ENCODE measurements around the gene PAXX. TPM values are rescaled to one million over a fixed set of nuclear protein-coding genes. Genes with fewer than 3 reads are reported as not detected.

The PAXX gene
- total and polyA plus RNA-seq, 9 of the 15 experiments (the other 6 are each of a cell fraction or from before 2014, with no cell fraction given), result 1.2 to 175 (median 38.5) TPM

- no TSS peak for BruUV-seq (replicated peaks)
- FAIRE-seq, result peak; percentile 88
- TF ChIP-seq CREM (IDR thresholded peaks at IDR 0.05; ENCODE audit: low read depth), result peak; percentile 50; the same call in 1 of the 2 replicates
- TF ChIP-seq ARID2 (IDR thresholded peaks at IDR 0.05), result peak; percentile 88
- no peak for TF ChIP-seq MIER1 (IDR thresholded peaks at IDR 0.05; ENCODE audit: low read depth)
- TF ChIP-seq ATF7 (IDR thresholded peaks at IDR 0.05), result 0 out of 2 replicates have a peak, but pooled peaks have one; percentile 50
- no peak for TF ChIP-seq MTA1 (IDR thresholded peaks at IDR 0.05; ENCODE audit: borderline replicate concordance)
- peak; percentile 17 to 72; a peak in 2 of 4 replicates for TF ChIP-seq MAZ (CRISPR knock-in tag; conservative IDR thresholded peaks at IDR 0.05 in 1 of 2, IDR thresholded peaks at IDR 0.05 in 1 of 2)
- TF ChIP-seq NEUROD1 (IDR thresholded peaks at IDR 0.05; ENCODE audit: borderline replicate concordance, low read depth, low read length, partially characterized antibody), result no peak
- no peak for TF ChIP-seq RBM25 (IDR thresholded peaks at IDR 0.05; ENCODE audit: low read depth, low read length, severe bottlenecking)
- peak; percentile 67 for TF ChIP-seq CTBP1 (IDR thresholded peaks at IDR 0.05; ENCODE audit: borderline replicate concordance)
- 0 out of 4 replicates have a peak, but pooled peaks of 1 of the 2 experiments have one; percentile 15 for TF ChIP-seq RCOR1 (IDR thresholded peaks at IDR 0.05; ENCODE audit: borderline replicate concordance in 1 of 2, low read depth in 2 of 2, low read length in 2 of 2)
- TF ChIP-seq REST (IDR thresholded peaks at IDR 0.05; ENCODE audit: borderline replicate concordance), result peak; percentile 91
- TF ChIP-seq REST (CRISPR knock-in tag; IDR thresholded peaks at IDR 0.05; ENCODE audit: low read depth), result no peak
Measured at GRCh38 chr9:137034709-137035506, 42.7 kb downstream of the PAXX start.

More at GRCh38 chr9:137034709-137035506, 42.7 kb downstream of the PAXX start:
- peak; percentile 98 for ATAC-seq
- H3K4me3 ChIP-seq, result no peak overlapping the region
- peak overlapping the region; percentile 54; the same call in 1 of the 2 replicates for H2AFZ ChIP-seq (ENCODE audit: low read depth, low read length)
- ChIA-PET CTCF (ENCODE audit: low intra/inter-chr PET ratio) (interaction anchor here (2.2 to 3.7 kb wide), 2 partner anchors 86 to 248 kb away, joined by 10 to 47 read pairs; no protein-coding TSS in a partner anchor), POLR2A (interaction anchor here (0.6 to 1.8 kb wide), 13 partner anchors 9 to 526 kb away, joined by 3 to 8 read pairs (median 3); partner anchors contain the start of genes DPP7 and SAPCD2)
- H3K9me1 ChIP-seq (ENCODE audit: control insufficient read depth, insufficient read depth, low read length), result no peaks in the 10 kb centered on the region
- H3K9ac ChIP-seq (ENCODE audit: insufficient read depth in 1 of 2, low read depth in 2 of 2, low read length in 2 of 2), result 0 out of 4 replicates have a peak overlapping the region, but pooled peaks of 1 of the 2 experiments have one; percentile 63
- H3K79me2 ChIP-seq (ENCODE audit: control insufficient read depth, insufficient read depth, low read length), result no peaks in the 10 kb centered on the region
- peak; percentile 80 to 90 (median 81) for DNase-seq (ENCODE audit: extremely low read depth in 1 of 4, low spot score in 3 of 4)
- H3K27ac ChIP-seq (ENCODE audit: extremely low read depth, low read depth, low read length), result no peak overlapping the region
- intact Hi-C loops (cut with micrococcal nuclease) (loop anchor here (1.0 to 2.0 kb wide), 4 partner anchors 31 to 192 kb away; partner anchors contain the start of gene AJM1), in situ Hi-C loops (cut with MboI) (loop anchor here (5.0 kb wide), 2 partner anchors 88 to 263 kb away; partner anchors contain the start of gene C8G)
- peaks cover 0 to 13% of the 10 kb centered on the region in 2 experiments; a peak in 1 of 5 replicates for H3K27me3 ChIP-seq (ENCODE audit: control insufficient read depth in 2 of 2, insufficient read depth in 2 of 2, low read length in 2 of 2)
- H3K9me3 ChIP-seq (replicated peaks; ENCODE audit: control insufficient read depth, insufficient read depth, low read depth, low read length), result no peaks in the 10 kb centered on the region
- no peaks in the 10 kb centered on the region for H3K36me3 ChIP-seq (ENCODE audit: control insufficient read depth, insufficient read depth, low read length)
- H3K4me1 ChIP-seq (replicated peaks in 1 of 2; ENCODE audit: control insufficient read depth in 2 of 2, insufficient read depth in 2 of 2, low read length in 2 of 2), result peaks cover 0 to 69% of the 10 kb centered on the region in 2 experiments; a peak in 3 of 5 replicates
- 1% methylated on average over 18 of the region's 24 CpGs for WGBS (ENCODE audit: insufficient coverage, low coverage, missing lambda C conversion rate)
- no peaks in the 10 kb centered on the region for H4K20me1 ChIP-seq (replicated peaks; ENCODE audit: control insufficient read depth, insufficient read depth, low read length)
- no peak overlapping the region for H3K4me2 ChIP-seq (ENCODE audit: insufficient read depth, low read length)

Measured in K562 (cell line).